Neural cell (in vitro differentiated cells): Measurements from ENCODE around the gene PSMD13.

Experiments
- POLR2AphosphoS5 ChIP-seq: IDR thresholded peaks from 2 replicates; pipeline ENCODE4 v1.6.1; 2012
- TAF1 ChIP-seq: IDR thresholded peaks from 2 replicates; pipeline ENCODE4 v1.6.1; 2012; ENCODE audit warnings: low read depth
- TF ChIP-seq, protein P1 (sequence below): fragments of 450-650 bp; IDR thresholded peaks from 2 replicates; pipeline ENCODE4 v1.5.1; 2014; ENCODE audit warnings: antibody characterized with exemption, mild to moderate bottlenecking, moderate library complexity; ENCODE audit not compliant: poor library complexity, severe bottlenecking

DNA sequence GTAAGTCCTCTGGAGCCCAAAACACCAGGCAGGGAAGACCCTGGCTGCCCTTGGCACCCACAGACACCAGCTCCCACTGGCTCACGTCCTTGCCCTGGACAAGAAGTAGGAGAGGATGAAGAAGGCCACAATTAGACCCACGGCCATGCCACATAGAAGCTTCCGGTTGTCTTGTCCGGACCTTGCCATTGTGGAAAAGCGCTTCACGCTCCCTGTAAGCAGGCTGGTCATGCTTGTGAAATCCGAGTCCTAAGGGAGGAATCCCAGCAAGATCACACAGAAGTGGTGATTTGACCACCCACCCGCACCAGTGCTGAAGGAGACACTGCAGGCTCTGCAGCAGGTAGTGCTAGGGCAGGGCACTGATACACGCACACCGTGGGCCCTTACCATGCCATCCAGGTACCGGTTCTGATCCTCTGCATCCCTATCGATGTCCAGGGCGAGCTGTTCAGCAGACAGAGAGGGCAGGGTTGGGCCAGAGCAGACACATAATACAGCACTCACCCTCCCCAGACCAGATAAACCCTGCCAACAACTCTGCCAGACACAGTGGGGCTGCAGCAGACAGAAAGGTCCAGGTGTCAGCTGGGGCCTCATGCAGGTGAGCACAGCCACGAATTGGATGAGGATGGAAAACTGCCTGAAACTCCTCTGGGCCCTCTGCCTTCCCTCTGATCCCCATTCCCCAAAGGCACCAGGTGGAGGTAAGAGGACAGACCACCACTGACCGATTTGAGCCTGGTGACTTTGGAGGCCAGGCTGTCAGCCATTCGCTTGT lies 31.4 kb upstream of the PSMD13 start:
- TF ChIP-seq TAF1 (no peak), POLR2AphosphoS5 (no peak)
- TF ChIP-seq, protein P1, sequence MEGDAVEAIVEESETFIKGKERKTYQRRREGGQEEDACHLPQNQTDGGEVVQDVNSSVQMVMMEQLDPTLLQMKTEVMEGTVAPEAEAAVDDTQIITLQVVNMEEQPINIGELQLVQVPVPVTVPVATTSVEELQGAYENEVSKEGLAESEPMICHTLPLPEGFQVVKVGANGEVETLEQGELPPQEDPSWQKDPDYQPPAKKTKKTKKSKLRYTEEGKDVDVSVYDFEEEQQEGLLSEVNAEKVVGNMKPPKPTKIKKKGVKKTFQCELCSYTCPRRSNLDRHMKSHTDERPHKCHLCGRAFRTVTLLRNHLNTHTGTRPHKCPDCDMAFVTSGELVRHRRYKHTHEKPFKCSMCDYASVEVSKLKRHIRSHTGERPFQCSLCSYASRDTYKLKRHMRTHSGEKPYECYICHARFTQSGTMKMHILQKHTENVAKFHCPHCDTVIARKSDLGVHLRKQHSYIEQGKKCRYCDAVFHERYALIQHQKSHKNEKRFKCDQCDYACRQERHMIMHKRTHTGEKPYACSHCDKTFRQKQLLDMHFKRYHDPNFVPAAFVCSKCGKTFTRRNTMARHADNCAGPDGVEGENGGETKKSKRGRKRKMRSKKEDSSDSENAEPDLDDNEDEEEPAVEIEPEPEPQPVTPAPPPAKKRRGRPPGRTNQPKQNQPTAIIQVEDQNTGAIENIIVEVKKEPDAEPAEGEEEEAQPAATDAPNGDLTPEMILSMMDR = no peak
